GM10266 (cell line): ENCODE measurements around the gene ACVR1B.

Experiments used
- DNase-seq: peaks from one replicate; pipeline ENCODE4 v3.0.0; 2012; ENCODE audit errors: extremely low spot score
- CTCF ChIP-seq: IDR thresholded peaks from 2 replicates; pipeline ENCODE4 v1.5.1; 2012; ENCODE audit warnings: mild to moderate bottlenecking, low read depth; ENCODE audit not compliant: control insufficient read depth, insufficient read depth; ENCODE audit errors: missing control alignments

ACVR1B gene

DNA sequence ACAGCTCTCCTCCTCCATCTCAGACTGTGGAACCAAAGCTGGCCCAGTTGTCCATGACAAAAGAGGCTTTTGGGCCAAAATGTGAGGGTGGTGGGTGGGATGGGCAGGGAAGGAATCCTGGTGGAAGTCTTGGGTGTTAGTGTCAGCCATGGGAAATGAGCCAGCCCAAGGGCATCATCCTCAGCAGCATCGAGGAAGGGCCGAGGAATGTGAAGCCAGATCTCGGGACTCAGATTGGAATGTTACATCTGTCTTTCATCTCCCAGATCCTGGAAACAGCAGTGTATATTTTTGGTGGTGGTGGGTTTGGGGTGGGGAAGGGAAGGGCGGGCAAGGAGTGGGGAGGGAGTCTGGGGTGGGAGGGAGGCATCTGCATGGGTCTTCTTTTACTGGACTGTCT, 43.5 kb downstream of the ACVR1B start:
- no peak for TF ChIP-seq CTCF

DNA sequence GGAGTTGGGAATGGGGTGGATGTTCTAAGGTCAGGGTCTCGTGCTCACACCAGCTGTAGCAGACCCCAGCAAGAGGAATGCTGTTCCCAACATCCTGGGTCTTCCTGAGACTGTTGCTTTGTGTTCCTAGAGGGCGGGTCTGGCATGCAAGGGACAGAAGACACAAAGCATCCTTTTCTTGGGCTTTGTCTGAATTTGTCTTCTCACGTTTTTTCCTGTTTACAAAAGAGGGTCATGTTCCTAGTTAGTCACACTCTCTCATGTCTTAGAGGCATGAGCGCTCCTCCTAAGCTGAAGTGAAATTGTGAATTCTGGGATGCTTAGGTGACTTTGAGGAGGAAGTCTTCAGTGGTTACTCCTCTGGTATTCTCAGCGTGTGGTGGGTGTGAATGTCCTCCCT, 45.6 kb downstream of the ACVR1B start:
- DNase-seq: no peak
- TF ChIP-seq CTCF: no peak

More for the DNA sequence above, 43.5 kb downstream of the ACVR1B start:
- DNase-seq: no peak

DNA sequence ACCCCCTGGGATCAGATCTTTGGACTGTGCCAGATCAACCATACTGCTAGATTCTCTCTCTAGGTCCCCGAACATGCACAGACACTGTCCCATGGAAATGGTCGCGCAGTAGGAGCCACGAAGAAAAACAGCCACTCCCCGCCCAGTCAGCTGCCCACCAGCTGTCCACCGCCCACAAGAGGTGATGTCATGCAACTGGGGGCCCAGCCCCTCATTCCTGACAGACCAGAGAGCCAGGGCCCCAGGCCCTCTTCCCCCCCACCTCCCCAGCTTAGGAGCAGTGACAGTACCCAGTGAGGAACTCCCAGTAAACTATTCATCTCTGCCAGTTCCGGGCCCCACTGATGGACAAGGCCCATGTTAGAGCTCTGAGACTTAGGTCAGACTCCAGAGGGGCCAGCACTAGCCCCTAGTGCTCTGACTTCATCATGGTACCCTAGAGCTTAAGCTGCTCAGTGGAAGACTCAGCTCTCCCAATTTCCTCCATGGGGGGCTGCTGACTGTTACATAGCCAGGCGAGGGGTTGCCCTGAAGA, 51.6 kb downstream of the ACVR1B start:
- no peak for TF ChIP-seq CTCF
- no peak for DNase-seq

- DNase-seq: no peak
- TF ChIP-seq CTCF: no peak
Measured at GRCh38 chr12:52003591-52003990, 52.1 kb downstream of the ACVR1B start.

DNA sequence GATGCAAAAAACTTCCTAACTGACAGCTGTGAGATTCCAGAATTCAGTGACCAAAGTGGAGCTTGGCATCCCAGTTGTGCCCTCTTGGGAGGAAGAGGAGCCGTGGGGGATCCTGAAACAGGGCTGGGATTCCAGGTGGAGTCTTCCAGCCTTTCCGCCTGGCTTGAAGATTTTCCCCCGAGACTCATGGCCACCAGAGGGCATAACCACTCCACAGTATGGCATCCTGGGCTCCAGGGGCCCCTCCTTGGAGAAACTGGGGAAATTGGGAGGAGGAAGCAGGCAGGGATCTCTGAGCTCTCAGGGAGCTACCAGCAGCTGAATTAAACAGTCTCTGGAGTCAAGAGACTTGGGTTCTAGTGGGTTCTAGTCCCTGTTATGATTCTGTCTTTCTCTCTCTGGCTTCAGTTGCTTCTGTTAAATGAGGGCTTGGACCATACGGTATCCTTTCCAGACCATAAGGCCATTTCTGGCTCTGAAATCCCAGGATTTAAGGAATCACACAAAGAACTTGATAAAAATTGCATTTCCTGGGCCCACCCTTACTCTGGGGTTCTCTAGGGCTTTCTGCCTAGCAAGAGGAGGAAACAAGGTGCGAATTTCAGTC, 52.6 kb downstream of the ACVR1B start:
- peak; percentile 55 for TF ChIP-seq CTCF
- peak; percentile 43 for DNase-seq

DNA sequence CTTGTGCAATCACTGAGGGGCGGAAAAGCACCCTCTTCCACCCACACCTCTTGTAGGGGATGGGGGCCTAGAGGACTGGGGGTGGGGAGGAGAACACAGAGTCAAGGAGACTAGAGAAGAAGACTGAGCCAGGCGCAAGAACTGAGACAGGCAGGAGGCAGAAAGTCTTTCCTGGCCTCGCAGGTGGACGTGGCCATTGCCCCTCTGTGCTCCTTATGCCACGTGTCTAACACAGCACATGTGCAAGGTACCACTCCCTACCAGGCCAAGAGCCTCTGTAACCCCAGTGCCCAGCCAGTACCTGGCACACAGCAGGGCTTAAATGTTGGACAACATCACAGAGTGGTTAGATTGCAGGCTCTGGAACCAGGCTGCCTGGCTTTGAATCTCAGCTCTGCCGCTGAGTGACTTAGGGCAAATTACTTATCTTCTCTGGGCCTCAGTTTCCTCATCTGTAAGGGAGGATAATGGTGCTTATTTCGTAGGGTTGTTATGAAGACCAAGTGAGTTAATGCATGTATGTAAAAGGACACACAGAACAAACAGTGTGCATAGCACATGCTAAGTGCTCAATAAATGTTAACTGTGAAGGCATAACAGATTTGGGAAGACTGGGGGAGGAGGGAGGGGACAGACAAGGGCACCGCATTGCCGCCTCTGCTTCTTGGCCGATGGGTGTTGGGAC, 53.9 kb downstream of the ACVR1B start:
- DNase-seq: no peak
- TF ChIP-seq CTCF: no peak

GRCh38 chr12:52005903-52006703, 54.6 kb downstream of the ACVR1B start:
- peak; percentile 86 for DNase-seq
- TF ChIP-seq CTCF: peak; percentile 1
